Peyer's patch (tissue), 4 donors: Measurements from ENCODE around the gene RNU5D-1. TPM values are rescaled to one million over a fixed set of nuclear protein-coding genes. Genes with fewer than 3 reads are reported as not detected.

Experiments
- DNase-seq, 3 donors: peaks; one replicate each; pipeline ENCODE4 v3.0.0-alpha.2; 2017 to 2019
- H3K27ac ChIP-seq, 4 donors: fragments of 200-600 bp; sonication (generic); one replicate each; pipeline ENCODE4 v1.5.1; 2016 to 2019
- H3K27me3 ChIP-seq, 2 donors: fragments of 200-600 bp; sonication (generic); one replicate each; pipeline ENCODE4 v1.5.1; 2019
- H3K36me3 ChIP-seq, 3 donors: fragments of 200-600 bp; sonication (generic); one replicate each; pipeline ENCODE4 v1.5.1; 2016 to 2019
- H3K4me1 ChIP-seq, 4 donors: fragments of 200-600 bp; sonication (generic); one replicate each; pipeline ENCODE4 v1.5.1; 2016 to 2019
- H3K4me3 ChIP-seq, 4 donors: fragments of 200-600 bp; sonication (generic); 1 replicate in 3 of 4; 2 replicates in 1 of 4; pipeline ENCODE4 v1.5.1; 2016 to 2019; ENCODE audit warnings: mild to moderate bottlenecking in 1 of 4
- H3K9me3 ChIP-seq, 4 donors: fragments of 200-600 bp; sonication (generic); one replicate each; pipeline ENCODE4 v1.5.1; 2016 to 2019; ENCODE audit warnings: mild to moderate bottlenecking in 1 of 4
- POLR2A ChIP-seq, 2 donors: fragments of 450-650 bp; IDR thresholded peaks; one replicate each; pipeline ENCODE4 v1.5.1; 2017; ENCODE audit warnings: antibody characterized with exemption in 2 of 2, mild to moderate bottlenecking in 2 of 2, moderate library complexity in 2 of 2
- total RNA-seq, 4 donors: library from RNA; depleted of rRNA; stranded (reverse); fragments of >200 nt; gene quantifications; one replicate each; pipeline ENCODE4 v1.1.0, GENCODE V29; 2016
- TF ChIP-seq, protein P1 (sequence below), 6 experiments: fragments of 450-650 bp in 4 of 6; fragments of 200-600 bp in 2 of 6; sonication (generic) in 1 of 6; IDR thresholded peaks; one replicate each; pipeline ENCODE4 v1.5.1; 2017 to 2019; ENCODE audit warnings: antibody characterized with exemption in 6 of 6, mild to moderate bottlenecking in 3 of 6, moderate library complexity in 1 of 6

RNU5D-1 gene
- total RNA-seq, 4 donors from 2014 or later: not detected

DNA sequence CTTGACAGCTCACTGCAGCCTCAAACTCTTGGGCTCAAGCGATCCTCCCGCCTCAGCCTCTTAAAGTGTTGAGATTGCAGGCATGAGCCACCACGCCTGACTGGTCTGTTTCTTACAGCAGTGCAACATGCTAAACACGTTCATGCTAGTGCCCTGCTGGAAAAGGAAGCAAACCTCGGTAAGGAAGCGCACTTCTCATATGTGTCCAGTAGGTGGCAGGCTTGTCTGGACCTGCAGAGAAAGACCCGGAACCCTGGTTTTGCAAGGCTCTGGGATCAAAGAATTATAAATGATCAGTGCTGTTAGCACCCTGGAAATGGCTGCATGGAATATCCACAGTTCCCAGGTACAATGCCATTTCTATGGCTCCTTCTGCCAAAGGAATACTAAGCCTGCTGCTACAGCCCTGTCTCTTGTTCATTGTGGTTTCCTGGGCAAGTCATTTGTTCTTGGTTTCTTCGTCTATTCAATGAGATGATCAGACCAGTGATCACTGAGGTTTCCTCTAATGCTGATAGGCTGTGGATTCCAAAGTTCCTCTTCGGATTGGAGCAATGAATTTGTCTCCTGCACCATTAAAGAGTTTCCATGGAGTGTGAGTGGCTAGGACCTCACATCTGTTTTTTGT lies 15.9 kb downstream of the RNU5D-1 start:
- TF ChIP-seq, protein P1, sequence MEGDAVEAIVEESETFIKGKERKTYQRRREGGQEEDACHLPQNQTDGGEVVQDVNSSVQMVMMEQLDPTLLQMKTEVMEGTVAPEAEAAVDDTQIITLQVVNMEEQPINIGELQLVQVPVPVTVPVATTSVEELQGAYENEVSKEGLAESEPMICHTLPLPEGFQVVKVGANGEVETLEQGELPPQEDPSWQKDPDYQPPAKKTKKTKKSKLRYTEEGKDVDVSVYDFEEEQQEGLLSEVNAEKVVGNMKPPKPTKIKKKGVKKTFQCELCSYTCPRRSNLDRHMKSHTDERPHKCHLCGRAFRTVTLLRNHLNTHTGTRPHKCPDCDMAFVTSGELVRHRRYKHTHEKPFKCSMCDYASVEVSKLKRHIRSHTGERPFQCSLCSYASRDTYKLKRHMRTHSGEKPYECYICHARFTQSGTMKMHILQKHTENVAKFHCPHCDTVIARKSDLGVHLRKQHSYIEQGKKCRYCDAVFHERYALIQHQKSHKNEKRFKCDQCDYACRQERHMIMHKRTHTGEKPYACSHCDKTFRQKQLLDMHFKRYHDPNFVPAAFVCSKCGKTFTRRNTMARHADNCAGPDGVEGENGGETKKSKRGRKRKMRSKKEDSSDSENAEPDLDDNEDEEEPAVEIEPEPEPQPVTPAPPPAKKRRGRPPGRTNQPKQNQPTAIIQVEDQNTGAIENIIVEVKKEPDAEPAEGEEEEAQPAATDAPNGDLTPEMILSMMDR (IDR thresholded peaks at IDR 0.05): peak; percentile 79 to 96 (median 88)
- TF ChIP-seq POLR2A (IDR thresholded peaks at IDR 0.05): no peak
- no peak overlapping the region for H3K4me3 ChIP-seq
- H3K27ac ChIP-seq: peak overlapping the region in 1 of 4 donors; percentile 55
- DNase-seq: peak in 2 of 3 donors; percentile 76 to 86
- no peaks in the 10 kb centered on the region for H3K9me3 ChIP-seq
- H3K4me1 ChIP-seq: peaks cover 0 to 10% (median 5%) of the 10 kb centered on the region in 4 donors
- H3K27me3 ChIP-seq: no peaks in the 10 kb centered on the region
- H3K36me3 ChIP-seq: no peaks in the 10 kb centered on the region

DNA sequence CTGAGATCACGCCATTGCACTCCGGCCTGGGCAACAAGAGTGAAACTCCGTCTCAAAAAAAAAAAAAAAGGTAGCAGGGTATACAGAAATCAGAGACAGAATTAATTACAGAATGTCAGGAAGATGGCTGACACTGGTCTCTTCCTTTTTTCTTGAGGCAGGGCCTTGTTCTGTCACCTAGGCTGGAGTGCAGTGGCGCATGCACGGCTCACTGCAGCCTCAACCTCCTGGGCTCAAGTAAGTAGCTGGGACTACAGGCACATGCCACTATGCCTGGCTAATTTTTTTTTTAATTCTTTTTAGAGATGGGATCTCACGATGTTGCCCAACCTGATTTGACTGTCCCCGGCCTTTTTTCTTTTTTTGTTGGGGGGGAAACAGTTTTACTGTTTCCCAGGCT lies 16.4 kb downstream of the RNU5D-1 start:
- Histone ChIP-seq H3K27ac (peak overlapping the region in 1 of 4 donors; percentile 55), H3K4me3 (no peak overlapping the region), H3K36me3 (no peaks in the 10 kb centered on the region), H3K27me3 (no peaks in the 10 kb centered on the region), H3K9me3 (no peaks in the 10 kb centered on the region), H3K4me1 (peaks cover 0 to 10% (median 5%) of the 10 kb centered on the region in 4 donors)
- DNase-seq: no peak
- no peak for TF ChIP-seq POLR2A (IDR thresholded peaks at IDR 0.05)
- TF ChIP-seq, protein P1 (IDR thresholded peaks at IDR 0.05): no peak

DNA sequence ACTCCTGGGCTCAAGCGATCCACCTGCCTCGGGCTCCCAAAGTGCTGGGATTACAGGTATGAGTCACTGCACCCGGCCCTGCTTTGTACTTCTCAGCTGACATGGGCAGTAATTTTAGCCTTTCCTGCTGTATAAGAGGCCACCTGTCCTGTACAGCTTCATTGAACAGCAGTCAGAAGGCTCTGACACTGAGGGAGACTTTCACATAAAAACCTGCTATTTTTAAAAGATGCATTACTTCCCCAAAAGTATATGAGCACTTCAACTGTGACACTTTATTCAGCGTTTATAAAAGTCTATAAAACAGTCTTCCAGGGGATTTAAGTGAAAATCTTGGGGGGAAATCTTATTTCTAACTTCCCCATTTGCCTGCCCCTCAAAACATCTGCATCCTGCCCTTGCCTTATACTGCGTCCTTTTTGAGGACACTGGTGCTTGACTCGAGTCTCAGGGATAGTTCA lies 17.6 kb downstream of the RNU5D-1 start:
- H3K27ac ChIP-seq: peak overlapping the region in 3 of 4 donors; percentile 13 to 78 (median 60)
- H3K36me3 ChIP-seq: no peaks in the 10 kb centered on the region
- peak in 2 of 3 donors; percentile 50 to 72 for DNase-seq
- no peak for TF ChIP-seq POLR2A (IDR thresholded peaks at IDR 0.05)
- TF ChIP-seq, protein P1 (IDR thresholded peaks at IDR 0.05): no peak
- no peaks in the 10 kb centered on the region for H3K27me3 ChIP-seq
- no peaks in the 10 kb centered on the region for H3K9me3 ChIP-seq
- peak overlapping the region in 1 of 4 donors; percentile 8 for H3K4me3 ChIP-seq
- peaks cover 0 to 14% (median 5%) of the 10 kb centered on the region in 4 donors for H3K4me1 ChIP-seq

DNA sequence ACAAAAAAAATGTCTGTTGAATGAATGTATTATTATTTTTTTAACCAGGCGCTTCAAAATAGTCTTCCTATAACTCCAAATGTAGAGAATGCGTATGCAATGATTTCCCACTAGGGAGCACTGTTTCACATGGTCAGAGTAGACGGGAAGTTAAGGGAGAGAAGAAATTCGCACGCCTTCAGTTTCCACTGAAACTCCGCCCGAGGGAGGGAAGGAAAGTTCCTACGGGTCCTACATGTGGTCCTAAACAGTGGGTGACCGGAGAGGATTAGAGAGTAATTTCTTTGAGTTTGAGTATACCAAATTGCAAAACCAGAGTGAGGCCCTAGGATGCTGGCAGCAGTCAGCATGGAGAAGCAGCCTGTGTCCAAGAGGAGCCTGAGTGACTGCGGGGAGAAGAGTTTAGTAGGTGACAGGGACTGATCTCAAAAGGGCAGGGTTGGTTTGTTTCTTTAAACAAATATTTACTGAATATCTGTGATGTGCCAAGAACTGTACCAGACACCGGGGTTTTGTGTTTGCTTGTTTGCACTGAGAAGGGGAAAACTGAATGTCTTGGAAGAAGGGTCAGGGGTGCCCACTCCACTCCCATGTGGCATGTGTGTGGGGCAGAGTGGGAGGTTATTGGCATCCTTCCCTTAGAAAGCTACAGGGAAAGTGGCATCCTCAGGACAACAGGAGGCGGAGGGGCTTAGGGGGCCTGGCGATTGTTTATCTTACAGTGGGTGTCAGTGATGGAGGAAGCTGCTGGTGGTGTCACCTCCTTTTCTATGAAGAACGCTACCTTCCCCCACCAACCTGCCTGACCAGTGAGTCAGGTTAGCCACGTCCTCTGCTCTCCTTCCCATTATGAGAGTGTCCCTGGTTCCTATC lies 22.8 kb downstream of the RNU5D-1 start:
- DNase-seq: peak in 1 of 3 donors; percentile 44
- Histone ChIP-seq H3K4me1 (peaks cover 0 to 11% (median 0%) of the 10 kb centered on the region in 4 donors), H3K4me3 (peak overlapping the region in 1 of 4 donors; percentile 32)

More for the DNA sequence above, 22.8 kb downstream of the RNU5D-1 start:
- no peak for TF ChIP-seq POLR2A (IDR thresholded peaks at IDR 0.05)
- TF ChIP-seq, protein P1 (IDR thresholded peaks at IDR 0.05): peak; percentile 38 to 73 (median 66)
- H3K9me3 ChIP-seq: no peaks in the 10 kb centered on the region
- no peaks in the 10 kb centered on the region for H3K36me3 ChIP-seq
- no peak overlapping the region for H3K27ac ChIP-seq
- no peaks in the 10 kb centered on the region for H3K27me3 ChIP-seq
